ENCODE results near the gene LIPE. TPM values are rescaled to one million over a fixed set of nuclear protein-coding genes. Genes with fewer than 3 reads are reported as not detected.

The LIPE gene
- total RNA-seq, 1 donor from 2014 or later, result 39.0 TPM

DNA sequence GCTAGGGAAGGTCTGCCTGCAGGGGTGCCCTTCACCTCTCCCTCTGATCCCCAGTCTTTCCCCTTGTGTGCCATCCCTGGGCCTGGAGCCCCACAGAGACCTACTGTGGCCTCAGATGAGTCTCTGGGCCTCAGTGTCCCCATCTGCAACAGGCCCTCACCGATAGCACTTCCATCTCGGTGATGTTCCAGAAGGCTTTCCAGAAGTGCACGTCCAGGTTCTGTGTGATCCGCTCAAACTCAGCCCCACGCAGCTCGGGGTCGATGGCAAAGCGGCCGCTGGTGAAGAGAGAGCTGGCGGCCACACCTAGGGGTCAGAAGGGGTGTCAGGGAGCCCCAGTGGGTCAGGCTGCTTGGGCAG lies 19.4 kb downstream of the LIPE start:
- TF ChIP-seq, protein P1, sequence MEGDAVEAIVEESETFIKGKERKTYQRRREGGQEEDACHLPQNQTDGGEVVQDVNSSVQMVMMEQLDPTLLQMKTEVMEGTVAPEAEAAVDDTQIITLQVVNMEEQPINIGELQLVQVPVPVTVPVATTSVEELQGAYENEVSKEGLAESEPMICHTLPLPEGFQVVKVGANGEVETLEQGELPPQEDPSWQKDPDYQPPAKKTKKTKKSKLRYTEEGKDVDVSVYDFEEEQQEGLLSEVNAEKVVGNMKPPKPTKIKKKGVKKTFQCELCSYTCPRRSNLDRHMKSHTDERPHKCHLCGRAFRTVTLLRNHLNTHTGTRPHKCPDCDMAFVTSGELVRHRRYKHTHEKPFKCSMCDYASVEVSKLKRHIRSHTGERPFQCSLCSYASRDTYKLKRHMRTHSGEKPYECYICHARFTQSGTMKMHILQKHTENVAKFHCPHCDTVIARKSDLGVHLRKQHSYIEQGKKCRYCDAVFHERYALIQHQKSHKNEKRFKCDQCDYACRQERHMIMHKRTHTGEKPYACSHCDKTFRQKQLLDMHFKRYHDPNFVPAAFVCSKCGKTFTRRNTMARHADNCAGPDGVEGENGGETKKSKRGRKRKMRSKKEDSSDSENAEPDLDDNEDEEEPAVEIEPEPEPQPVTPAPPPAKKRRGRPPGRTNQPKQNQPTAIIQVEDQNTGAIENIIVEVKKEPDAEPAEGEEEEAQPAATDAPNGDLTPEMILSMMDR (IDR thresholded peaks at IDR 0.05; ENCODE audit: partially characterized antibody, unreplicated experiment), result no peak
- peaks cover 12% of the 10 kb centered on the region for H3K27me3 Mint-ChIP-seq (ENCODE audit: unreplicated experiment)
- H3K4me1 Mint-ChIP-seq (ENCODE audit: low read depth, unreplicated experiment), result peaks cover 9% of the 10 kb centered on the region
- peaks cover 4% of the 10 kb centered on the region for H3K9me3 Mint-ChIP-seq (ENCODE audit: unreplicated experiment)
- H3K36me3 Mint-ChIP-seq (ENCODE audit: unreplicated experiment), result no peaks in the 10 kb centered on the region
- no peak overlapping the region for H3K4me3 Mint-ChIP-seq (ENCODE audit: unreplicated experiment)
- DNase-seq, result no peak
- no peak overlapping the region for H3K27ac Mint-ChIP-seq (ENCODE audit: unreplicated experiment)

DNA sequence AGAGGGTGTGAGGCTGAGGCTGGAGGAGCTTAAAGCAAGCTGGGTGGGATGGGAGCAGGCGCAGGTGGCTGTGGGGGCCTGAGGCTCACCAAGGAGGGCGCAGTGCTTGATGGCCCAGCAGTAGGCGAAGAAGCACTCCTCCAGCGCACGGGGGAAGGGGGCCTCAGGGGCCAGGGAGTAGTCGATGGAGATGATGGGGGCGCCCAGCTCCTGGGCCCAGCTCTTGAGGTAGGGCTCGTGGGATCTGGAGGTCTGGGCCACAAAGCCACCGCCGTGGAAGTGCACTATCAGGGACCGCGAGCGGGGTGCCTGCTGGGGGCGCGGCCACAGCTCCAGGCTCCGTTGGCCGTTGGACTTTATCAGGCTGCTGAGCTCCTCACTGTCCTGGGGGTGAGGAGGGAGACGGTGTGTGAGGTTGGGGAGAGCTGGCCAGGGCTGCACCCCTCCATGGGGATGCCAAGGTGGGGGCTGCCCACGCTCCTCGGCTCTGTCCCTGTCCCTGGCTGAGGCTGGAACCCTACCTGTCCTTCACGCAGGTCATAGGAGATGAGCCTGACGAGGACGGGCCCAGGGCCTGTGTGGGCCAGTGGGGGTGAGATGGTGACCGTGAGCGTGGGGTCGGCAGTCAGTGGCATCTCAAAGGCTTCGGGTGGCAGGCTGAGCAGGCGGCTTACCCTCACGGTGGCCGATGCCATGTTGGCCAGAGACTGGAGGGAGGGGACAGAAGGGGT lies 19.9 kb downstream of the LIPE start:
- H3K36me3 Mint-ChIP-seq (ENCODE audit: unreplicated experiment), result no peaks in the 10 kb centered on the region
- H3K27ac Mint-ChIP-seq (ENCODE audit: unreplicated experiment), result no peak overlapping the region
- DNase-seq, result no peak
- TF ChIP-seq, protein P1 (IDR thresholded peaks at IDR 0.05; ENCODE audit: partially characterized antibody, unreplicated experiment), result no peak
- H3K4me1 Mint-ChIP-seq (ENCODE audit: low read depth, unreplicated experiment), result peaks cover 9% of the 10 kb centered on the region
- H3K4me3 Mint-ChIP-seq (ENCODE audit: unreplicated experiment), result no peak overlapping the region
- H3K27me3 Mint-ChIP-seq (ENCODE audit: unreplicated experiment), result peaks cover 12% of the 10 kb centered on the region
- peaks cover 4% of the 10 kb centered on the region for H3K9me3 Mint-ChIP-seq (ENCODE audit: unreplicated experiment)

DNA sequence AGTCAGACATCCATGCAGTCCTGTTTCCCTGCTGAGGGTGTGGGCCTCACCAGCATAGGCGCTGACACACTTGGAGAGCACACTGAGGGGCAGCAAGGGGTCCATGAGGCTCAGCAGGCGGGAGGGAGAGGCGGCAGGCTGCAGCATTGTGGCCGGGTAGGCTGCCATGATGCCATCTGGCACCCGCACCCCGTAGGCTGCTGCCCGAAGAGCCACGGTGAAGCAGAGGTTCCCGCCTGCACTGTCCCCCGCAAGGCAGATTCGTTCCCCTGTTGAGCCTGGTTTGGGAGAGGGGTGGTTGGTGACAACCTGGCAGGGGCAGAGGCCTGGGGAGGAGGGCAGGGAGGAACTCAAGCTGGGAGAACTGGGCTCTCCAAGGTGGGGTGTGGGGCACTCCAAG lies 21.1 kb downstream of the LIPE start:
- Mint-ChIP-seq H3K9me3 (ENCODE audit: unreplicated experiment) (peaks cover 5% of the 10 kb centered on the region), H3K27me3 (ENCODE audit: unreplicated experiment) (peaks cover 14% of the 10 kb centered on the region), H3K36me3 (ENCODE audit: unreplicated experiment) (no peaks in the 10 kb centered on the region), H3K4me1 (ENCODE audit: low read depth, unreplicated experiment) (peaks cover 6% of the 10 kb centered on the region), H3K4me3 (ENCODE audit: unreplicated experiment) (no peak overlapping the region), H3K27ac (ENCODE audit: unreplicated experiment) (no peak overlapping the region)
- TF ChIP-seq, protein P1 (IDR thresholded peaks at IDR 0.05; ENCODE audit: partially characterized antibody, unreplicated experiment), result no peak
- no peak for DNase-seq

DNA sequence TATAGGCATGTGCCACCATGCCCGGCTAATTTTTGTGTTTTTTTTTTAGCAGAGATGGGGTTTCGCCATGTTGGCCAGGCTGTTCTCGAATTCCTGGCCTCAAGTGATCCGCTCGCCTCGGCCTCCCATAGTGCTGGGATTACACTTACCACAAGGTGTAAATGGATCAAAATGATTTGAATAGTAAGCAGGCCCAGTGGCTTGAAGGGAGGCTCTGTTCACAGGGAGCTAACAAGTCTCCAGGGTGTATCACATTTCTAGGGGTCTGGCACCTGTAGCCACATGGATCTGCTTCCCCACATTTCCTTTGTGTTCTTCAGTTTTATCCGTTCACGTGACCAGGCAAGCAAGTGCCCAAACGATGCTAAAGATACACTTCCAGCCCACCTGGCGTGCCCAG lies 23.6 kb downstream of the LIPE start:
- H3K27me3 Mint-ChIP-seq (ENCODE audit: unreplicated experiment), result peaks cover 18% of the 10 kb centered on the region
- no peak overlapping the region for H3K4me3 Mint-ChIP-seq (ENCODE audit: unreplicated experiment)
- H3K27ac Mint-ChIP-seq (ENCODE audit: unreplicated experiment), result no peak overlapping the region
- no peak for DNase-seq
- peaks cover 20% of the 10 kb centered on the region for H3K9me3 Mint-ChIP-seq (ENCODE audit: unreplicated experiment)
- no peaks in the 10 kb centered on the region for H3K36me3 Mint-ChIP-seq (ENCODE audit: unreplicated experiment)
- TF ChIP-seq, protein P1 (IDR thresholded peaks at IDR 0.05; ENCODE audit: partially characterized antibody, unreplicated experiment), result no peak
- peaks cover 8% of the 10 kb centered on the region for H3K4me1 Mint-ChIP-seq (ENCODE audit: low read depth, unreplicated experiment)

DNA sequence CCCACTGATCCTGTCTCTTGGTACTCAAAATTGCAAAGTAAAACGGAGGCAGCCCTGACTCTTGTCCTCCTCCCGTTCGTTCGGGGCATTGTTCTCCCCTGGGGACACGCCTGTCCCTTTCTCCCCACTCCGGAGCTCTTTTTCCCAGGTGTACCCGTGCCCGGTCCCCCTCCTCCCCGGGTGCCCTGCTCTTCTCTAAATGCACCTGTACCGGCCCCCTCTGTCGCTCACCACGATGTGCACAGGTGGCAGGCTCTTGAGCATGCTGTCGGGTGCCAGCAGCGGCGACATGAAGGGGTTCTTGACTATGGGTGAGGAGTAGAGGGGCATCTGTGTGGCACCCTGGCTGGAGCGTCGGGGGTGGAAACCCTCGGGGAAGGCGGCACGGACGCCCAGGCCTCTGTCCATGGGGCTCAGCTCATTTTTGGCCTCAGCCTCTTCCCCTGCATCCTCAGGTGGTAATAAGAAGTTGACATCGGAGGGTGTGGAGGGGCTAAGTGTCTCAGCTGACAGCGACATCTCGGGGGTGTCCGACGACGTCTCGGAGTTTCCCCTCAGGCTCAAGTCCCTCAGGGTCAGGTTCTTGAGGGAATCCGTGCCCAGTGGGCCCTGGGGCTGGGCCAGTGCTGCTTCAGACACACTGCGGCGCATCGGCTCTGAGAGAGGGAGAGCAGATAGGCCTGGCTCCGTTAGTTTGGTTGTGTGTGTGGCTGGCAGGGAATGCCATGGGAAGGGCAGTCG lies 24.6 kb downstream of the LIPE start:
- no peak for DNase-seq
- H3K27me3 Mint-ChIP-seq (ENCODE audit: unreplicated experiment), result peaks cover 21% of the 10 kb centered on the region
- peak overlapping the region; percentile 83 for H3K4me3 Mint-ChIP-seq (ENCODE audit: unreplicated experiment)
- no peaks in the 10 kb centered on the region for H3K36me3 Mint-ChIP-seq (ENCODE audit: unreplicated experiment)
- H3K4me1 Mint-ChIP-seq (ENCODE audit: low read depth, unreplicated experiment), result peaks cover 12% of the 10 kb centered on the region
- TF ChIP-seq, protein P1 (IDR thresholded peaks at IDR 0.05; ENCODE audit: partially characterized antibody, unreplicated experiment), result no peak
- H3K9me3 Mint-ChIP-seq (ENCODE audit: unreplicated experiment), result peaks cover 24% of the 10 kb centered on the region
- H3K27ac Mint-ChIP-seq (ENCODE audit: unreplicated experiment), result peak overlapping the region; percentile 18
